Erythroblast (primary cell): ENCODE data around the gene GIMAP8.

Experiments
- GATA1 ChIP-seq: IDR thresholded peaks from 2 replicates; pipeline ENCODE4 v1.6.1; 2011; ENCODE audit warnings: low read depth, mild to moderate bottlenecking, control low read depth, low read length, moderate library complexity
- POLR2A ChIP-seq: IDR thresholded peaks from 2 replicates; pipeline ENCODE4 v1.6.1; 2011; ENCODE audit warnings: mild to moderate bottlenecking, low read length

DNA sequence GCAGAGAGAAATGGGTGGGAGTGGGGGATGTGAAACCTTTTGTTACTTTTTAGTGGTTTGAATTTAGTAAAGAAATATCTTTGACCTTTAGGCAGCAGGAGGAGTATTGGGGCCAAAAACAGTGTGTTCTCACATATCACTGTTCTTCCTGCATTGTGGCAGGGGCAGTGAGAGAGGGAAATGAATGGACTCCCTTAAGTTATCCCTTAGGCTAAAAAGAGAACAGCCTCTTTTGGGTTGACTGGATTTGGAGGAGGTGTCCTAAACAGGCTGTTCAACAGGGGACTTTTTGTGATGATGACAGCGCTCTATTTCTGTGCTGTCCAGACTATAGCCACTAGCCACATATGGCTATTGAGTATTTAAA is 49.0 kb upstream of the GIMAP8 start:
- TF ChIP-seq POLR2A (no peak), GATA1 (no peak)
